ENCODE data around the gene HNRNPAB.
A peak's percentile ranks its signal among the peaks of the same experiment; 100 is the strongest.

Gene HNRNPAB

DNA sequence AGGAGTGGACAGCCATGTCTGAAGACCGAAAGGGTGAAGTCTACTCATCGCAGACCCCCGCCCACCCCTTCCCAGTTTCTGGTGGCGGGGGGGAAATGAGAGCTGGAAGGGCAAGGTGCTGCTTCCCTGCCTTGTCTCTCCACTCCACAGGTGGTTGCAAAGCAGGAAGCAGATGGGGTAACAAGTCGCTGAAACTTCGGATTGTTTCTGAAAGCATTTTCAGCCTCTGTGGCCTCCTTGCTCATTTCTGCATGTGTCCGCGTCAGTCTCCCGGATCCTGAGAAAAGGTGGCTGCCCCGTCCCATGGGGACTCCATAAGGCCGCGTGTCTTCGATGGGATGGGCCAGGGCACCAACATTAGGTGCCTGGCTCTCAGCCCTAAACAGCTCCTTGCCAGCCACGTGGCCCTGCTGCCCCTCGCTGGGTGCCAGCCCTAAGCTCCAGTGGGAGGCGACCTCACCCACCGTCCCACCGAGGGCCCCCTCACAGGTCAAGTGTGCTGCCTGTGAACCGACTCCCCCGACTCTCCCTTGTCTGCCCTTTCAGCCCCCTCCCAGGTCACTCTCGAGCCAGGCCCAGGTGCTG lies 27.3 kb downstream of the HNRNPAB start:
- TF ChIP-seq, protein P1, sequence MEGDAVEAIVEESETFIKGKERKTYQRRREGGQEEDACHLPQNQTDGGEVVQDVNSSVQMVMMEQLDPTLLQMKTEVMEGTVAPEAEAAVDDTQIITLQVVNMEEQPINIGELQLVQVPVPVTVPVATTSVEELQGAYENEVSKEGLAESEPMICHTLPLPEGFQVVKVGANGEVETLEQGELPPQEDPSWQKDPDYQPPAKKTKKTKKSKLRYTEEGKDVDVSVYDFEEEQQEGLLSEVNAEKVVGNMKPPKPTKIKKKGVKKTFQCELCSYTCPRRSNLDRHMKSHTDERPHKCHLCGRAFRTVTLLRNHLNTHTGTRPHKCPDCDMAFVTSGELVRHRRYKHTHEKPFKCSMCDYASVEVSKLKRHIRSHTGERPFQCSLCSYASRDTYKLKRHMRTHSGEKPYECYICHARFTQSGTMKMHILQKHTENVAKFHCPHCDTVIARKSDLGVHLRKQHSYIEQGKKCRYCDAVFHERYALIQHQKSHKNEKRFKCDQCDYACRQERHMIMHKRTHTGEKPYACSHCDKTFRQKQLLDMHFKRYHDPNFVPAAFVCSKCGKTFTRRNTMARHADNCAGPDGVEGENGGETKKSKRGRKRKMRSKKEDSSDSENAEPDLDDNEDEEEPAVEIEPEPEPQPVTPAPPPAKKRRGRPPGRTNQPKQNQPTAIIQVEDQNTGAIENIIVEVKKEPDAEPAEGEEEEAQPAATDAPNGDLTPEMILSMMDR (IDR thresholded peaks at IDR 0.05; ENCODE audit: low read depth, low read length) = no peak
- no peaks in the 10 kb centered on the region for H3K27me3 ChIP-seq
- no peaks in the 10 kb centered on the region for H3K9me3 ChIP-seq
- no peak for DNase-seq
- H3K4me3 ChIP-seq (ENCODE audit: low read depth, low read length) = peak overlapping the region; percentile 93
- peaks cover 29% of the 10 kb centered on the region for H3K36me3 ChIP-seq
- no peaks in the 10 kb centered on the region for H3K4me1 ChIP-seq

DNA sequence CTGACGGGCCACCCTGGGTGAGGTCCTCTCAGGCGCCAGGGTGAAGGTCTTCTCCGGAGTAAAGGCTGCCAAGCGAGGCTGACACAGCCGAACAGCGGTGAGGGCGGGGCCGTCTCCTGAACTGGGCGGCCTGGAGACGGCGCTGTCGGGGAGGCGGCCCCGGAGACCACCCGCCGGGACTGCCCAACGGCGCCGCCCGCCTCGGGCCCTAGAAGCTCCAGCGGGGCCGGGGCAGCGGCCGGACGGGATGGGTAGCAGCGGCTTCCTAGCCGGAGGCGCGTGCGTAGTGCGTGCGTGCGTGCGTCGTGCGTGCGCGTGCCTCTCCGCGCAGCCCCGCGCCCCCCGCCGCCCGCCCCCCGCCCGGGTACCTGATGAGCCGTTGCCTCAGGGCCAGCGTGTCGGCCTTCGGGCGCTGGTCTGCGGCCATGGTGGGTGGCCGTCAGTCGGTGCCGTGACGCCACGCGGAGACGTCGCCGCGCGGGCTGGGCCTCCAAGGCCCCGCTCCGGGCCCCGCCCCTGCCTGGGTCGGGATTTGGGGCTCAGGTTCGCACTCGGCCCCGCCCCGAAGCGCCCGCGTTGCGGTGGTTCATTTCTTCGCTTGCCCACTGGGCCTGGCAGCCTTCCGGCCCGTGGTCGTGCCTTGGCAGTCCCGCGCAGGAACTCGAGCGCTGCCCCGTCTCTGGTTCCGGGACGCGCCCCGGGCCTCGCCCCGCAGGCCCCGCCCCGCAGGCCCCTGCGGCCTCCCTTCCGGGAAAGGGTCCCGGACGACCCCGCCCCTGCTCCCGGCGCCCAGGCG lies 28.0 kb downstream of the HNRNPAB start, which contains the start of gene PHYKPL:
Gene PHYKPL (minus strand): TSS at position 679 of the 796 bp plus-strand sequence. CDS start 252 bp downstream, at position 427.
- DNase-seq = peak; percentile 72
- Histone ChIP-seq H3K9me3 (no peaks in the 10 kb centered on the region), H3K4me3 (ENCODE audit: low read depth, low read length) (peak within 1 kb of the TSS; percentile 93), H3K4me1 (no peaks in the 10 kb centered on the region), H3K27me3 (no peaks in the 10 kb centered on the region), H3K36me3 (peaks cover 29% of the 10 kb centered on the region)
- TF ChIP-seq, protein P1 (IDR thresholded peaks at IDR 0.05; ENCODE audit: low read depth, low read length) = no peak

DNA sequence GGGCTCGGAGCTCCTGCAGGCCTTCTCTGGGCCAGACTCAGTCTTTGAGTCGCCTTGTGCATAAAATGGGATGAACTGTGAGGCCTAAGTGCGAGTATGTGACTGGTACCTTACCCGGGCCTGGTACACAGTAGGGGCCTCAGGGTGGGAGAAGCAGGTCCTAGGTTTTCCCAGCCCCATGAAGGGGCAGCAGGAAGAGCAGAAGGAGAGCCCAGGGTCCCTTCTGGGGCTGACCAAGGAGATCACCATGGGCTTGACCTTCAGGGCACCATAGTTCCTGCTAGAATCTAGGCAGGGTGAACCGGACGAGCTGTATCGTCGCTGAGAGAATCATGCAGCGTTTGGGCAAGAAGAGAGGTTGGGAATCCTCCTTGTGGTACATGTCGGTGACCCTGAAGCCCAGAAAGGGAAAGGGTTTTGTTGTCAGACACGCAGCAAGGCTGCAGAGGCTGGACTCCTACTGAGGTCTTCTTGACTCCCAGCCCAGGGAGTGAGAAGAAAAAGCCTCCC lies 28.6 kb downstream of the HNRNPAB start:
- H3K4me3 ChIP-seq (ENCODE audit: low read depth, low read length) = peak overlapping the region; percentile 93
- no peaks in the 10 kb centered on the region for H3K9me3 ChIP-seq
- peaks cover 25% of the 10 kb centered on the region for H3K36me3 ChIP-seq
- H3K27me3 ChIP-seq = no peaks in the 10 kb centered on the region
- TF ChIP-seq, protein P1 (IDR thresholded peaks at IDR 0.05; ENCODE audit: low read depth, low read length) = no peak
- no peak for DNase-seq
- no peaks in the 10 kb centered on the region for H3K4me1 ChIP-seq

DNA sequence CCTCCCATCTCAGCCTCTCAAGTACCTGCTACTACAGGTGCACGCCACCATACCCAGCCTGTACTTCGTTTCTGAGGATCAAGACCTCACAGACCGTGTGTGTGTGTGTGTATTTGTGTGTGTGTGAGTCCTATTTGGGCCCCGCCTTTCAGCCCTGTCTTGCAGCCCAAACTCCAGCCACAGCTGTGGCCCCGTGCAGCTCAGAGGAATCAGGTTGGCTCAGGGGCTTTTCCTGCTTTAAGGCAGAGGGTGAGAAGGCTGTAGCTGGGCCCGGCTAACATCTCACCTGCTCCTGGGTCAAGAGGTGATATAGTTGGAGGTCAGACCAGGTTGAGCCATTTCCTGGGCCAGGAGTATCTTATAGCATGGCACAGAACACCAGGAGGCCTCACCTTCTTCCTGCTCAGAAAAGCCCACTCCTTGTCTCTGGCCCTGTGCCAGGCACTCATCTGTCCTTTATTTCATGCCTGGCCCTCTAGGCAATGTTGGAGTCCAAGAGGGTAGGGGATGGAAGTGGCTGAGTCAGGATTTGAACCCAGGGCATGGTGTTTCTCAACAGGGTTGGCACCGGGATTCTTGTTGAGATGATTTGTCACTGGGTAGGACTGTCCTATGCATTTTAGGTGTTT lies 29.9 kb downstream of the HNRNPAB start:
- TF ChIP-seq, protein P1 (IDR thresholded peaks at IDR 0.05; ENCODE audit: low read depth, low read length) = no peak
- H3K36me3 ChIP-seq = peaks cover 16% of the 10 kb centered on the region
- H3K27me3 ChIP-seq = no peaks in the 10 kb centered on the region
- H3K4me1 ChIP-seq = no peaks in the 10 kb centered on the region
- no peak for DNase-seq
- no peaks in the 10 kb centered on the region for H3K9me3 ChIP-seq
- no peak overlapping the region for H3K4me3 ChIP-seq (ENCODE audit: low read depth, low read length)

DNA sequence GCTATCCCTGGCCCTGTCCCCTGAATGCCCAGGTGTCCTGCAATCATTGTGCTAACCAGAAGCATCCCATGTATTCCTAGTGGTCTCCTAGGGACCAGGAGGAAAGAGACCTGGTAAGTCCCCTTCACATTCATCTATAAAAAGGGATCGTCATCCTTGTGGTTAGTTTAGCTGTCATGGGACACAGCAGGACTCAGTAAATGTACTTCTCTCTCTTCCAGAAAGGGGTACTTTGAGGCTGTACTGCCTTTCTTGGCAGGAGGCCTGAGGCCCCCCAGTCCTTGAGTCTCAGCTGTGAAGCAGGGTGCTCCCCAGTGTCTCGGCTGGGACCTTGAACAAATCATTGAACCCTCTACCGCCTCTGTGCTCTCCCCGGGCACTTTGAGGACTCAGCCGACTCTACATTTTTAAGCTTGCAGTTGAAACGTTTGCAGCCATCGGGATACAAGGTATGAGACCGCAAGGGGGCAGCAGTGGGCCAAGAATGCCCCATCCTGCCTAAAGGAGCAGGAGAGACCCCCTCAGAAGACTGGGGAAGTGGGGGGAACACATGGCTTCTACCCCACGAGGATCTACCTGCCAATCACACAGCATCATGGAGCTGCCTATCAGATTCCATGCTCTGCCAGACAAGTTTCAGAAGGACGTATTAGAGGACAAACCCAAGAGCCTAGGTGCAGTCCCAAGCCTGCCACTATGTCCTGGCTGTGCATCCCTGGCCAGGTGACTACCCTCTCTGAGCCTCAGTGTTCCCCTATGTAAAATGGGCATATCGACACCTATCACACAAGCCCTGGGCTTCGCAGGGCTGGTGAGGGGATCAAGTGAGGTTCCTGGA lies 30.6 kb downstream of the HNRNPAB start:
- no peak overlapping the region for H3K4me3 ChIP-seq (ENCODE audit: low read depth, low read length)
- TF ChIP-seq, protein P1 (IDR thresholded peaks at IDR 0.05; ENCODE audit: low read depth, low read length) = peak; percentile 84
- peak; percentile 84 for DNase-seq

More for the DNA sequence above, 30.6 kb downstream of the HNRNPAB start:
- H3K27me3 ChIP-seq = no peaks in the 10 kb centered on the region
- H3K36me3 ChIP-seq = peaks cover 9% of the 10 kb centered on the region
- H3K9me3 ChIP-seq = no peaks in the 10 kb centered on the region
- no peaks in the 10 kb centered on the region for H3K4me1 ChIP-seq

All from BE2C (cell line).